ENCODE results near the gene RHOD. TPM values are rescaled to one million over a fixed set of nuclear protein-coding genes. Genes with fewer than 3 reads are reported as not detected.

RHOD gene
- total and polyA plus RNA-seq, 10 of the 15 experiments (the other 5 are each of a cell fraction or from before 2014, with no cell fraction given), result 0.15 to 2.6 (median 1.9) TPM; not detected in 2

DNA sequence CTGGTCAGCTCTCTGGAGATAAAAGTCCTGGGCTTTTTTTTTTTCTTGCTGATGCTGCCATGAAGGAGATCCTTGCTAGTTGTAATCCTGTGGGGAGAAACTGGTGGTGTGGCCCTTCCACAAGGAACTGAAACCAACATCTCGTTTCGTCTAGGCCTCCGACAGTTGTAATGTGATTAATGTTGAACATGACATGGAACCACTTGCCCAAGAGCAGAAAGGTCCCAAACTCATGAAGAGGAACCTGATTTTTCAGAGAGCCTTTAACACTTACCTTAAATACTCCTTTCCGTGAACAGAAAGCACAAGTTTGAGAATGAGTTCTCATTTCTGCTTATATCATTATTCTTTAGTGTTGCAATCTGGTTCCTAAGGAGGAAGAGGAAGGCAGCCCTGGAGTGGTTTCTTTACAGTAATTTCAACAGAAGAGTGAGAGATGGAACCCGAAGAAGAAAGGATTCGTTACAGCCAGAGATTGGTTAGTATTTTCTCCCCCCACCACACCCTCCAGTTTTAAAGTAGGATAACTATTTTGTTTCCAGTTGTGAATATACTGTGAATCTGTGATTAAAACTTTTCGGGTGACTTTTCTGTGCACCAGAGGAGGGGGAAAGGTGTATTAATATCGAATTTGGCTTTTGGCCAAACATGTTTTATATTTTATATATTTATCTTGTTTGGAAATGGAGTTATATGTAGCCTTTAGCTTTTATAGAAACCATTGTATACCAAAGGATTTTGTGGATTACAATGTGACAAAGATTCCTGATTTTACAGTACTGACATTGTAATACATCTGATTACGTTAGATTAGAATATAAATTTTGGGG, 64.4 kb downstream of the RHOD start:
- Histone ChIP-seq H3K36me3 (ENCODE audit: control insufficient read depth in 2 of 2, insufficient read depth in 2 of 2, low read length in 1 of 2) (peaks cover 0 to 16% of the 10 kb centered on the region in 2 experiments; a peak in 2 of 4 replicates), H3K27ac (ENCODE audit: control insufficient read depth, insufficient read depth) (peak overlapping the region; percentile 77), H3K4me3 (peak overlapping the region; percentile 93), H3K79me2 (ENCODE audit: control insufficient read depth, insufficient read depth, low read length) (peaks cover 64% of the 10 kb centered on the region), H3K4me1 (ENCODE audit: control insufficient read depth, insufficient read depth, low read length) (peaks cover 10% of the 10 kb centered on the region), H3K27me3 (replicated peaks in 1 of 2; ENCODE audit: control insufficient read depth in 2 of 2, insufficient read depth in 2 of 2, low read length in 1 of 2) (no peaks in the 10 kb centered on the region), H3K4me2 (ENCODE audit: control insufficient read depth, insufficient read depth) (peak overlapping the region; percentile 89), H2AFZ (ENCODE audit: control insufficient read depth, low read depth, low read length) (no peak overlapping the region; the same call in 1 of the 2 replicates), H4K20me1 (ENCODE audit: control insufficient read depth, insufficient read depth) (no peaks in the 10 kb centered on the region), H3K9ac (ENCODE audit: control insufficient read depth, insufficient read depth, low read length) (peak overlapping the region; percentile 67), H3K9me3 (replicated peaks; ENCODE audit: control insufficient read depth, insufficient read depth, low read length) (no peaks in the 10 kb centered on the region; the same call in 2 of the 3 replicates)
- in situ Hi-C loops (cut with MboI) (no loop called here), intact Hi-C loops (cut with micrococcal nuclease; ENCODE audit: unreplicated experiment) (loop anchor here (5.0 kb wide), 1 partner anchor 41 kb away; no protein-coding TSS in a partner anchor)
- DNase-seq (ENCODE audit: low read depth, low spot score), result peak; percentile 77
- 0% methylated on average over 9 of the region's 9 CpGs for WGBS (ENCODE audit: insufficient coverage, insufficient replicate concordance, low lambda C conversion rate, missing lambda C conversion rate)
- ChIA-PET RAD21 (ENCODE audit: unreplicated experiment) (interaction anchor here (1.3 to 1.7 kb wide), 3 partner anchors 26 to 70 kb away, joined by 3 to 8 read pairs (median 5); no protein-coding TSS in a partner anchor), SMC1A (ENCODE audit: uncharacterized antibody, unreplicated experiment) (interaction anchor here (0.6 to 2.2 kb wide), 13 partner anchors 8 to 261 kb away, joined by 3 to 9 read pairs (median 4); no protein-coding TSS in a partner anchor), CTCF (interaction anchor here (0.5 to 1.5 kb wide), 5 partner anchors 39 to 382 kb away, joined by 3 to 5 read pairs (median 3); no protein-coding TSS in a partner anchor), POLR2A (interaction anchor here (0.6 to 1.2 kb wide), 3 partner anchors 58 to 437 kb away, joined by 3 to 4 read pairs (median 3); no protein-coding TSS in a partner anchor)
- peak; percentile 61 for ATAC-seq
- TSS peak; percentile 64 for BruUV-seq (replicated peaks)
- peak; percentile 96 for FAIRE-seq
- TF ChIP-seq PAX5 (IDR thresholded peaks at IDR 0.05; ENCODE audit: borderline replicate concordance, low read depth, low read length), result peak; percentile 27; the same call in 1 of the 2 replicates
- TF ChIP-seq IKZF1 (conservative IDR thresholded peaks at IDR 0.05), result peak; percentile 87
- peak; percentile 36; the same call in 1 of the 2 replicates for TF ChIP-seq BCL11A (IDR thresholded peaks at IDR 0.05; ENCODE audit: low read depth, low read length)
- peak; percentile 79 for TF ChIP-seq RUNX3 (IDR thresholded peaks at IDR 0.05; ENCODE audit: low read length)
- peak; percentile 85 for TF ChIP-seq TAF1 (IDR thresholded peaks at IDR 0.05; ENCODE audit: borderline replicate concordance, low read depth, low read length)
- no peak for TF ChIP-seq NR2C2 (IDR thresholded peaks at IDR 0.05; ENCODE audit: borderline replicate concordance, control insufficient read depth, insufficient read length, low read depth)
- peak; percentile 93 for TF ChIP-seq IRF4 (IDR thresholded peaks at IDR 0.05; ENCODE audit: low read depth, low read length)
- TF ChIP-seq TCF7 (IDR thresholded peaks at IDR 0.05; ENCODE audit: borderline replicate concordance), result no peak
- no peak for TF ChIP-seq CEBPB (IDR thresholded peaks at IDR 0.05; ENCODE audit: borderline replicate concordance in 1 of 2, low read depth in 2 of 2, low read length in 2 of 2)
- no peak for TF ChIP-seq CHD4 (IDR thresholded peaks at IDR 0.05)
- TF ChIP-seq ATF7 (IDR thresholded peaks at IDR 0.05; ENCODE audit: low read depth), result peak; percentile 33; the same call in 1 of the 2 replicates
- TF ChIP-seq, protein P1, sequence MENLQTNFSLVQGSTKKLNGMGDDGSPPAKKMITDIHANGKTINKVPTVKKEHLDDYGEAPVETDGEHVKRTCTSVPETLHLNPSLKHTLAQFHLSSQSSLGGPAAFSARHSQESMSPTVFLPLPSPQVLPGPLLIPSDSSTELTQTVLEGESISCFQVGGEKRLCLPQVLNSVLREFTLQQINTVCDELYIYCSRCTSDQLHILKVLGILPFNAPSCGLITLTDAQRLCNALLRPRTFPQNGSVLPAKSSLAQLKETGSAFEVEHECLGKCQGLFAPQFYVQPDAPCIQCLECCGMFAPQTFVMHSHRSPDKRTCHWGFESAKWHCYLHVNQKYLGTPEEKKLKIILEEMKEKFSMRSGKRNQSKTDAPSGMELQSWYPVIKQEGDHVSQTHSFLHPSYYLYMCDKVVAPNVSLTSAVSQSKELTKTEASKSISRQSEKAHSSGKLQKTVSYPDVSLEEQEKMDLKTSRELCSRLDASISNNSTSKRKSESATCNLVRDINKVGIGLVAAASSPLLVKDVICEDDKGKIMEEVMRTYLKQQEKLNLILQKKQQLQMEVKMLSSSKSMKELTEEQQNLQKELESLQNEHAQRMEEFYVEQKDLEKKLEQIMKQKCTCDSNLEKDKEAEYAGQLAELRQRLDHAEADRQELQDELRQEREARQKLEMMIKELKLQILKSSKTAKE (IDR thresholded peaks at IDR 0.05; ENCODE audit: low read depth, poor library complexity, severe bottlenecking), result peak; percentile 30
- TF ChIP-seq, protein P2, sequence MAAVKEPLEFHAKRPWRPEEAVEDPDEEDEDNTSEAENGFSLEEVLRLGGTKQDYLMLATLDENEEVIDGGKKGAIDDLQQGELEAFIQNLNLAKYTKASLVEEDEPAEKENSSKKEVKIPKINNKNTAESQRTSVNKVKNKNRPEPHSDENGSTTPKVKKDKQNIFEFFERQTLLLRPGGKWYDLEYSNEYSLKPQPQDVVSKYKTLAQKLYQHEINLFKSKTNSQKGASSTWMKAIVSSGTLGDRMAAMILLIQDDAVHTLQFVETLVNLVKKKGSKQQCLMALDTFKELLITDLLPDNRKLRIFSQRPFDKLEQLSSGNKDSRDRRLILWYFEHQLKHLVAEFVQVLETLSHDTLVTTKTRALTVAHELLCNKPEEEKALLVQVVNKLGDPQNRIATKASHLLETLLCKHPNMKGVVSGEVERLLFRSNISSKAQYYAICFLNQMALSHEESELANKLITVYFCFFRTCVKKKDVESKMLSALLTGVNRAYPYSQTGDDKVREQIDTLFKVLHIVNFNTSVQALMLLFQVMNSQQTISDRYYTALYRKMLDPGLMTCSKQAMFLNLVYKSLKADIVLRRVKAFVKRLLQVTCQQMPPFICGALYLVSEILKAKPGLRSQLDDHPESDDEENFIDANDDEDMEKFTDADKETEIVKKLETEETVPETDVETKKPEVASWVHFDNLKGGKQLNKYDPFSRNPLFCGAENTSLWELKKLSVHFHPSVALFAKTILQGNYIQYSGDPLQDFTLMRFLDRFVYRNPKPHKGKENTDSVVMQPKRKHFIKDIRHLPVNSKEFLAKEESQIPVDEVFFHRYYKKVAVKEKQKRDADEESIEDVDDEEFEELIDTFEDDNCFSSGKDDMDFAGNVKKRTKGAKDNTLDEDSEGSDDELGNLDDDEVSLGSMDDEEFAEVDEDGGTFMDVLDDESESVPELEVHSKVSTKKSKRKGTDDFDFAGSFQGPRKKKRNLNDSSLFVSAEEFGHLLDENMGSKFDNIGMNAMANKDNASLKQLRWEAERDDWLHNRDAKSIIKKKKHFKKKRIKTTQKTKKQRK (IDR thresholded peaks at IDR 0.05; ENCODE audit: low read depth, low read length), result no peak
- no peak for TF ChIP-seq RAD51 (IDR thresholded peaks at IDR 0.05)
- peak; percentile 92 for TF ChIP-seq IKZF2 (IDR thresholded peaks at IDR 0.05)
- TF ChIP-seq, protein P3, sequence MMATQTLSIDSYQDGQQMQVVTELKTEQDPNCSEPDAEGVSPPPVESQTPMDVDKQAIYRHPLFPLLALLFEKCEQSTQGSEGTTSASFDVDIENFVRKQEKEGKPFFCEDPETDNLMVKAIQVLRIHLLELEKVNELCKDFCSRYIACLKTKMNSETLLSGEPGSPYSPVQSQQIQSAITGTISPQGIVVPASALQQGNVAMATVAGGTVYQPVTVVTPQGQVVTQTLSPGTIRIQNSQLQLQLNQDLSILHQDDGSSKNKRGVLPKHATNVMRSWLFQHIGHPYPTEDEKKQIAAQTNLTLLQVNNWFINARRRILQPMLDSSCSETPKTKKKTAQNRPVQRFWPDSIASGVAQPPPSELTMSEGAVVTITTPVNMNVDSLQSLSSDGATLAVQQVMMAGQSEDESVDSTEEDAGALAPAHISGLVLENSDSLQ (IDR thresholded peaks at IDR 0.05), result peak; percentile 86
- TF ChIP-seq NFIC (IDR thresholded peaks at IDR 0.05; ENCODE audit: low read depth, low read length), result peak; percentile 63
